GM12875 (cell line): ENCODE results near the gene FUT4.

ENCODE experiments used
- H3K4me3 ChIP-seq: one replicate; pipeline ENCODE4 v1.5.1; 2011; ENCODE audit warnings: low read depth, low read length, control low read depth
- TF ChIP-seq, protein P1 (sequence below): IDR thresholded peaks from 2 replicates; pipeline ENCODE4 v1.5.1; 2011; ENCODE audit warnings: low read depth, mild to moderate bottlenecking, control low read depth, inconsistent platforms, low read length, moderate library complexity, borderline replicate concordance; ENCODE audit not compliant: insufficient read depth

FUT4 gene

DNA sequence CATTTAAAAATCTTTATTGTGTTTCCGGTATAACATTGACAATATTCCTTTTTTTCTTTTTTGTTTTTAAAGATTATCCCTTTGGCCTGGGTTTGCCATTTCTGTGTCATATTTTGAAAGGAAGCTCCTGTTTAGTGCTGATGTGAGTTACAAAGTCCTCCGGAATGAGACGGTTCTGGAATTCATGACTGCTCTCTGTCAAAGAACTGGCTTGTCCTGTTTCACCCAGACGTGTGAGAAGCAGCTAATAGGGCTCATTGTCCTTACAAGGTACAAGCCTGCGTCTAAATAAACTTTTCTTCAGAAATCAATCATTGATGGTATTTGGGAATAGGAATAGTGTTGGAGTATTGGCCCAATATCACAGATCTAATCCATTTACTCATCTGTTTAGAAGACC lies 43.3 kb downstream of the FUT4 start:
- TF ChIP-seq, protein P1, sequence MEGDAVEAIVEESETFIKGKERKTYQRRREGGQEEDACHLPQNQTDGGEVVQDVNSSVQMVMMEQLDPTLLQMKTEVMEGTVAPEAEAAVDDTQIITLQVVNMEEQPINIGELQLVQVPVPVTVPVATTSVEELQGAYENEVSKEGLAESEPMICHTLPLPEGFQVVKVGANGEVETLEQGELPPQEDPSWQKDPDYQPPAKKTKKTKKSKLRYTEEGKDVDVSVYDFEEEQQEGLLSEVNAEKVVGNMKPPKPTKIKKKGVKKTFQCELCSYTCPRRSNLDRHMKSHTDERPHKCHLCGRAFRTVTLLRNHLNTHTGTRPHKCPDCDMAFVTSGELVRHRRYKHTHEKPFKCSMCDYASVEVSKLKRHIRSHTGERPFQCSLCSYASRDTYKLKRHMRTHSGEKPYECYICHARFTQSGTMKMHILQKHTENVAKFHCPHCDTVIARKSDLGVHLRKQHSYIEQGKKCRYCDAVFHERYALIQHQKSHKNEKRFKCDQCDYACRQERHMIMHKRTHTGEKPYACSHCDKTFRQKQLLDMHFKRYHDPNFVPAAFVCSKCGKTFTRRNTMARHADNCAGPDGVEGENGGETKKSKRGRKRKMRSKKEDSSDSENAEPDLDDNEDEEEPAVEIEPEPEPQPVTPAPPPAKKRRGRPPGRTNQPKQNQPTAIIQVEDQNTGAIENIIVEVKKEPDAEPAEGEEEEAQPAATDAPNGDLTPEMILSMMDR = no peak
- no peak overlapping the region for H3K4me3 ChIP-seq

- TF ChIP-seq, protein P1 = no peak
- no peak overlapping the region for H3K4me3 ChIP-seq
These were observed 44.7 kb downstream of the FUT4 start for GRCh38 chr11:94588366-94588942.

DNA sequence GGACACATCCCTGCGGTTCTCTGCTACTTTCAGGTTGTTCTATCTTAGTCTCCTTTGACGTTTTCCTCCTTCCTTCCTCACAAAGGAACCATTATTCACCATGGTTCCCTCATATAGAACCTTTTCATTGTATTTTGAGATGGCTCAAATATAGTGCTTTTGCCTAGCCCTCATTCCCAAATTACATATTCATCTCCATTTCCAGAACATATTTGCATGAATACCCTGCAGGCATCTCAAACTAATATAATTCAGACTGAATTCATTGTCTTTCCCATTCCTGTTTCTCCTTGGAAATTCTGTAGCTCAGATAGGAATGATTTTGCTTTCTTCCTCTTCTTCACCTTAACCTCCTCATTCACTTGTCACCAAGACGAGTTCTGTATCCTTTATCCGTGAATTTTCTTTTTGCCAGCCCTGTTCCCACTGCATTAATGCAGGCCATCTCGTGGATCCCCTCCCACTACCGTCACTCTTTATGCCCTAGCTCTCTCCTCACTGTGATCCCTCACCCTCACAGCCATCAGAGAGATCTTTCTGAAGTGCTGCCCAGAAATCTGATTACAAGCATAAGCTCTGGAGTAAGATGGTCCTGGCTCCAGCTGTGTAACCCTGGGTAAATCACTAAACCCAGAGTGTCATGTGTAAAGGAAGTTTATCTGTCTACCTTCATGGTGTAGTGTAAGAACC lies 46.8 kb downstream of the FUT4 start:
- TF ChIP-seq, protein P1 = no peak
- H3K4me3 ChIP-seq = no peak overlapping the region

DNA sequence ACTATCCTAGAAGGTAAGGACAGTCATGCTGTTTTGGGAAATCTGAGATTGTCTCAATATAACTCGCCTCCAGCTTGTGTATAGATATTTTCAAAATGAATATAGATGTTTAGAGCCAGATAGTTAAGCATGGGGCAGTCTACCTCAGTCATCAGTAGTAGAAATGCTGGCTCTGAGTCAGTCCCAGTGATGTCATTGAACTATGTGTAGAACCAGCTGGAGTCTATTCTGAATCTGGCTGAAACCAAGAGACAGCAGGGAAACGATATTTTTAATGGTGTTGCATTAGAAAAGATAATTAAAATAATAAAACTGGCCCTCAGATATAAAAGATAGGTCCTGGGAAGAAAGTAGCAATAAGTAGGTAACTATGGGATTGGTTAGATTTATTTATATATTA lies 49.3 kb downstream of the FUT4 start:
- TF ChIP-seq, protein P1 = no peak

GRCh38 chr11:94595076-94595475 lies 51.4 kb downstream of the FUT4 start:
- TF ChIP-seq, protein P1 = no peak
- H3K4me3 ChIP-seq = no peak overlapping the region

More for the DNA sequence above, 49.3 kb downstream of the FUT4 start:
- no peak overlapping the region for H3K4me3 ChIP-seq

- TF ChIP-seq, protein P1 = no peak
These were observed 54.2 kb downstream of the FUT4 start for GRCh38 chr11:94597896-94598295.

More at GRCh38 chr11:94597896-94598295, 54.2 kb downstream of the FUT4 start:
- H3K4me3 ChIP-seq = no peak overlapping the region
